PFSK-1 (cell line): ENCODE measurements around the gene USF3.

Experiments used
- SIN3A ChIP-seq: IDR thresholded peaks from 2 replicates; pipeline ENCODE4 v1.6.1; 2012; ENCODE audit warnings: mild to moderate bottlenecking, low read length, moderate library complexity, borderline replicate concordance; ENCODE audit not compliant: insufficient read depth
- TAF1 ChIP-seq: IDR thresholded peaks from 2 replicates; pipeline ENCODE4 v1.6.1; 2012; ENCODE audit warnings: low read length, control low read depth, borderline replicate concordance; ENCODE audit not compliant: insufficient read depth
- TF ChIP-seq, protein P1 (sequence below), 2 experiments: IDR thresholded peaks; 2 replicates each; pipeline versions ENCODE4 v1.6.1 to v1.8.0; 2011 to 2012; ENCODE audit warnings: low read depth in 2 of 2, low read length in 2 of 2, control low read depth in 1 of 2, inconsistent platforms in 1 of 2, mild to moderate bottlenecking in 1 of 2, moderate library complexity in 1 of 2; ENCODE audit not compliant: insufficient read depth in 1 of 2

DNA sequence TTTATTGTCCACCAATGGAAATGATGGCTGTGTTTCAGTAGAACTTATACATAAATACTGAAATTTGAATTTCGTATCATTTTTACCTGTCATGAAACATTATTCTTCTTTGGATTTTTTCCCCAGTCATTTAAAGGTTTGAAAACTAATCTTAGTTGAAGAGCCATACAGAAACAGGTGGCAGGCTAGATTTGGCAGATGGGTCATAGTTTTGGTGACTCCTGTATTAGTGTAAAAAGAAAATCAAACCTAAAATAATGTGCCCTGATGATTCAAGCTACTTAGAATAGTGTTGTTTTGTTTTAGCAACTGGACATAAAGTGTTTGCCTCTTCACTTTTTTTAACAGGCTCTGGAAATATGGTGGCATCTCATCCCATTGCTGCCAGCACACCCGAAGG is 95.2 kb downstream of the USF3 start:
- TF ChIP-seq, protein P1, sequence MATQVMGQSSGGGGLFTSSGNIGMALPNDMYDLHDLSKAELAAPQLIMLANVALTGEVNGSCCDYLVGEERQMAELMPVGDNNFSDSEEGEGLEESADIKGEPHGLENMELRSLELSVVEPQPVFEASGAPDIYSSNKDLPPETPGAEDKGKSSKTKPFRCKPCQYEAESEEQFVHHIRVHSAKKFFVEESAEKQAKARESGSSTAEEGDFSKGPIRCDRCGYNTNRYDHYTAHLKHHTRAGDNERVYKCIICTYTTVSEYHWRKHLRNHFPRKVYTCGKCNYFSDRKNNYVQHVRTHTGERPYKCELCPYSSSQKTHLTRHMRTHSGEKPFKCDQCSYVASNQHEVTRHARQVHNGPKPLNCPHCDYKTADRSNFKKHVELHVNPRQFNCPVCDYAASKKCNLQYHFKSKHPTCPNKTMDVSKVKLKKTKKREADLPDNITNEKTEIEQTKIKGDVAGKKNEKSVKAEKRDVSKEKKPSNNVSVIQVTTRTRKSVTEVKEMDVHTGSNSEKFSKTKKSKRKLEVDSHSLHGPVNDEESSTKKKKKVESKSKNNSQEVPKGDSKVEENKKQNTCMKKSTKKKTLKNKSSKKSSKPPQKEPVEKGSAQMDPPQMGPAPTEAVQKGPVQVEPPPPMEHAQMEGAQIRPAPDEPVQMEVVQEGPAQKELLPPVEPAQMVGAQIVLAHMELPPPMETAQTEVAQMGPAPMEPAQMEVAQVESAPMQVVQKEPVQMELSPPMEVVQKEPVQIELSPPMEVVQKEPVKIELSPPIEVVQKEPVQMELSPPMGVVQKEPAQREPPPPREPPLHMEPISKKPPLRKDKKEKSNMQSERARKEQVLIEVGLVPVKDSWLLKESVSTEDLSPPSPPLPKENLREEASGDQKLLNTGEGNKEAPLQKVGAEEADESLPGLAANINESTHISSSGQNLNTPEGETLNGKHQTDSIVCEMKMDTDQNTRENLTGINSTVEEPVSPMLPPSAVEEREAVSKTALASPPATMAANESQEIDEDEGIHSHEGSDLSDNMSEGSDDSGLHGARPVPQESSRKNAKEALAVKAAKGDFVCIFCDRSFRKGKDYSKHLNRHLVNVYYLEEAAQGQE (IDR thresholded peaks at IDR 0.05; ENCODE audit: insufficient read depth in 1 of 2, low read depth in 2 of 2, low read length in 2 of 2) = no peak
- no peak for TF ChIP-seq TAF1
- no peak for TF ChIP-seq SIN3A
